ENCODE measurements around the gene CLINT1. TPM values are rescaled to one million over a fixed set of nuclear protein-coding genes. Genes with fewer than 3 reads are reported as not detected.
"Not testable (repeated sequence)": the region's sequence is repeated elsewhere in the genome, so short reads cannot be mapped to it uniquely, and the experiment has no call there.

CLINT1 gene
- total and polyA plus RNA-seq, 2 donors from 2014 or later = 34.1 to 173 TPM

- peaks cover 0 to 9% (median 8%) of the 10 kb centered on the region in 3 donors for H3K4me1 ChIP-seq (ENCODE audit: control insufficient read depth in 2 of 3, insufficient read depth in 2 of 3, low read depth in 1 of 3, low read length in 3 of 3)
- FAIRE-seq (no peak), DNase-seq (no peak)
- H3K9me3 ChIP-seq (ENCODE audit: control insufficient read depth in 2 of 3, insufficient read depth in 1 of 3, low read length in 3 of 3) = no peaks in the 10 kb centered on the region
- no peak overlapping the region for H3K27ac ChIP-seq (ENCODE audit: low read depth in 2 of 2, low read length in 2 of 2)
- H3K27me3 ChIP-seq (ENCODE audit: control insufficient read depth, insufficient read depth, low read length) = no peaks in the 10 kb centered on the region
- no peak overlapping the region for H3K9ac ChIP-seq (ENCODE audit: low read length in 3 of 3)
- no peak for TF ChIP-seq CTCF (IDR thresholded peaks at IDR 0.05; ENCODE audit: borderline replicate concordance, extremely low read depth, insufficient read depth)
- intact Hi-C loops (cut with DNase I) = no loop called here
- no peak overlapping the region for H3K4me3 ChIP-seq (ENCODE audit: low read length in 3 of 3)
- no peaks in the 10 kb centered on the region for H3K36me3 ChIP-seq (ENCODE audit: control insufficient read depth in 2 of 3, insufficient read depth in 3 of 3, low read length in 3 of 3)
These were observed 27.9 kb upstream of the CLINT1 start for GRCh38 chr5:157886796-157887380.

GRCh38 chr5:157885051-157885450 lies 26.1 kb upstream of the CLINT1 start:
- H3K27ac ChIP-seq (ENCODE audit: low read depth in 2 of 2, low read length in 2 of 2); intact Hi-C loops (cut with DNase I); H3K36me3 ChIP-seq (ENCODE audit: control insufficient read depth in 2 of 3, insufficient read depth in 3 of 3, low read length in 3 of 3); H3K4me3 ChIP-seq (ENCODE audit: low read length in 3 of 3); H3K27me3 ChIP-seq (ENCODE audit: control insufficient read depth, insufficient read depth, low read length); FAIRE-seq; H3K9me3 ChIP-seq (ENCODE audit: control insufficient read depth in 2 of 3, insufficient read depth in 1 of 3, low read length in 3 of 3); H3K4me1 ChIP-seq (ENCODE audit: control insufficient read depth in 2 of 3, insufficient read depth in 2 of 3, low read depth in 1 of 3, low read length in 3 of 3); DNase-seq; H3K9ac ChIP-seq (ENCODE audit: low read length in 3 of 3): not testable (repeated sequence)

- FAIRE-seq; H3K4me3 ChIP-seq (ENCODE audit: low read length in 3 of 3); H3K9ac ChIP-seq (ENCODE audit: low read length in 3 of 3); H3K4me1 ChIP-seq (ENCODE audit: control insufficient read depth in 2 of 3, insufficient read depth in 2 of 3, low read depth in 1 of 3, low read length in 3 of 3); intact Hi-C loops (cut with DNase I); H3K9me3 ChIP-seq (ENCODE audit: control insufficient read depth in 2 of 3, insufficient read depth in 1 of 3, low read length in 3 of 3); DNase-seq; H3K36me3 ChIP-seq (ENCODE audit: control insufficient read depth in 2 of 3, insufficient read depth in 3 of 3, low read length in 3 of 3); H3K27ac ChIP-seq (ENCODE audit: low read depth in 2 of 2, low read length in 2 of 2); H3K27me3 ChIP-seq (ENCODE audit: control insufficient read depth, insufficient read depth, low read length): not testable (repeated sequence)
These were observed 22.6 kb upstream of the CLINT1 start for GRCh38 chr5:157881498-157881897.

GRCh38 chr5:157877821-157878220 lies 18.9 kb upstream of the CLINT1 start:
- FAIRE-seq = no peak

More at GRCh38 chr5:157877821-157878220, 18.9 kb upstream of the CLINT1 start:
- Histone ChIP-seq H3K4me1 (ENCODE audit: control insufficient read depth in 2 of 3, insufficient read depth in 2 of 3, low read depth in 1 of 3, low read length in 3 of 3) (no peaks in the 10 kb centered on the region), H3K27me3 (ENCODE audit: control insufficient read depth, insufficient read depth, low read length) (no peaks in the 10 kb centered on the region), H3K9ac (ENCODE audit: low read length in 3 of 3) (no peak overlapping the region), H3K36me3 (ENCODE audit: control insufficient read depth in 2 of 3, insufficient read depth in 3 of 3, low read length in 3 of 3) (no peaks in the 10 kb centered on the region), H3K27ac (ENCODE audit: low read depth in 2 of 2, low read length in 2 of 2) (no peak overlapping the region), H3K4me3 (ENCODE audit: low read length in 3 of 3) (no peak overlapping the region), H3K9me3 (ENCODE audit: control insufficient read depth in 2 of 3, insufficient read depth in 1 of 3, low read length in 3 of 3) (no peaks in the 10 kb centered on the region)
- intact Hi-C loops (cut with DNase I) = no loop called here
- no peak for TF ChIP-seq CTCF (IDR thresholded peaks at IDR 0.05; ENCODE audit: borderline replicate concordance, extremely low read depth, insufficient read depth)
- no peak for DNase-seq

Data from kidney (tissue), 14 donors.